ENCODE results near the gene PCSK6. TPM values are rescaled to one million over a fixed set of nuclear protein-coding genes. Genes with fewer than 3 reads are reported as not detected.

PCSK6 gene
- total RNA-seq, 1 donor from 2014 or later = 16.6 TPM

- intact Hi-C loops (cut with DNase I) = no loop called here
- Histone ChIP-seq H3K4me1 (no peaks in the 10 kb centered on the region), H3K27me3 (no peaks in the 10 kb centered on the region), H3K9me3 (no peaks in the 10 kb centered on the region), H3K36me3 (no peaks in the 10 kb centered on the region), H3K27ac (no peak overlapping the region), H3K4me3 (no peak overlapping the region)
- ATAC-seq = no peak
- no peak for DNase-seq
- TF ChIP-seq CTCF (IDR thresholded peaks at IDR 0.05) = no peak
Observed at GRCh38 chr15:101536166-101536874, 46.8 kb upstream of the PCSK6 start.

- H3K4me1 ChIP-seq = no peaks in the 10 kb centered on the region
- ATAC-seq (no peak), DNase-seq (no peak)
- H3K9me3 ChIP-seq = no peaks in the 10 kb centered on the region
- no peak for TF ChIP-seq CTCF (IDR thresholded peaks at IDR 0.05)
- intact Hi-C loops (cut with DNase I) = no loop called here
- H3K27ac ChIP-seq = no peak overlapping the region
- no peak overlapping the region for H3K4me3 ChIP-seq
- H3K36me3 ChIP-seq = no peaks in the 10 kb centered on the region
- no peaks in the 10 kb centered on the region for H3K27me3 ChIP-seq
Observed at GRCh38 chr15:101535170-101535902, 45.8 kb upstream of the PCSK6 start.

- no peak for TF ChIP-seq CTCF (IDR thresholded peaks at IDR 0.05)
- Histone ChIP-seq H3K27ac (no peak overlapping the region), H3K4me3 (no peak overlapping the region), H3K27me3 (no peaks in the 10 kb centered on the region), H3K36me3 (no peaks in the 10 kb centered on the region), H3K9me3 (no peaks in the 10 kb centered on the region), H3K4me1 (no peaks in the 10 kb centered on the region)
- DNase-seq (no peak), ATAC-seq (no peak)
- intact Hi-C loops (cut with DNase I) = no loop called here
Observed at GRCh38 chr15:101534376-101534970, 45.0 kb upstream of the PCSK6 start.

- H3K4me3 ChIP-seq = no peak overlapping the region
- TF ChIP-seq CTCF (IDR thresholded peaks at IDR 0.05) = no peak
- DNase-seq = no peak
- H3K27me3 ChIP-seq = no peaks in the 10 kb centered on the region
- no peaks in the 10 kb centered on the region for H3K36me3 ChIP-seq
- intact Hi-C loops (cut with DNase I) = no loop called here
- no peaks in the 10 kb centered on the region for H3K9me3 ChIP-seq
- H3K27ac ChIP-seq = no peak overlapping the region
- H3K4me1 ChIP-seq = peaks cover 2% of the 10 kb centered on the region
- no peak for ATAC-seq
Observed at GRCh38 chr15:101533371-101534140, 44.0 kb upstream of the PCSK6 start.

GRCh38 chr15:101532865-101533264 is 43.4 kb upstream of the PCSK6 start:
- DNase-seq (no peak), ATAC-seq (no peak)
- Histone ChIP-seq H3K36me3 (no peaks in the 10 kb centered on the region), H3K4me1 (peaks cover 8% of the 10 kb centered on the region), H3K27me3 (no peaks in the 10 kb centered on the region), H3K4me3 (no peak overlapping the region), H3K9me3 (no peaks in the 10 kb centered on the region), H3K27ac (no peak overlapping the region)
- TF ChIP-seq CTCF (IDR thresholded peaks at IDR 0.05) = no peak
- intact Hi-C loops (cut with DNase I) = no loop called here
